Measurements from ENCODE around the gene CDKAL1.
A peak's percentile ranks its signal among the peaks of the same experiment; 100 is the strongest.

Gene CDKAL1

DNA sequence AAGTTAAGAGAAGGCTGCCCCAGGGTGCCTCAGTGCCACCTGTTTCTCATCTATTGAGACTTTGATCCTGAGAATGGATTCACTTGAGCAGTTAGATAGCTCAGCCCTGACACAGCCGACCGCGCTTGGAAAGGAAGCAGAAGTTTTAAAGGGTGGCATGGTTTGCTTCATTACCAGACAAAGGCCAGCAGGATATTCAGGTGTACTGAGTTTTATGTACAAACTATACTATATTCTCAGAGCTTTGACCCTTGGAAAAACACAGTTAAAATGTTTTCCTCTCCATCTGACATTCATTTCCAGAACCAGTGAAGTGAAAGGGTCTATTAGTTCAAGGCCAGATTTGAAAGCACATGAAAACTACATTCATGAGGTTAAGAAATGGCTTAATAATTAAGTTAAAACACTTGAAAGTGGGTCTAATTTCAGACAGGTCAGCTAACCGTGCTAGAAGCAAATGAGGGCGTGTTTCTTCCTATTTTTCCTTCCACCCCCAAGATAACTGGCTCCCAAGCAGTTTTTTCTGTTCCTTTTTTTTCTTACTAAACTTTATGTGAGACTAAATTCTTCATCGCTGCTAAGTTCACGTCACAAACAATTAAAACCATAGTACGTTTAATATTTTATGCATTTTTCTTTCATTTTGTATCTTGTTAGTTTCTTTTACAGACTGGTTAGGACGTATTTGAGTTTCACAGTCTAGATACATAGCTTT, 674.0 kb downstream of the CDKAL1 start:
- Histone ChIP-seq H3K27me3 (ENCODE audit: insufficient read depth, poor library complexity, severe bottlenecking) (no peaks in the 10 kb centered on the region), H3K27ac (replicated peaks) (no peak overlapping the region), H3K4me3 (replicated peaks; ENCODE audit: insufficient read depth, low read length) (no peak overlapping the region)
- TF ChIP-seq SPI1 (IDR thresholded peaks at IDR 0.05; ENCODE audit: borderline replicate concordance, low read depth) (no peak), GABPA (IDR thresholded peaks at IDR 0.05; ENCODE audit: low read depth) (no peak), POLR2AphosphoS5 (IDR thresholded peaks at IDR 0.05; ENCODE audit: low read depth) (no peak)
- TF ChIP-seq, protein P1, sequence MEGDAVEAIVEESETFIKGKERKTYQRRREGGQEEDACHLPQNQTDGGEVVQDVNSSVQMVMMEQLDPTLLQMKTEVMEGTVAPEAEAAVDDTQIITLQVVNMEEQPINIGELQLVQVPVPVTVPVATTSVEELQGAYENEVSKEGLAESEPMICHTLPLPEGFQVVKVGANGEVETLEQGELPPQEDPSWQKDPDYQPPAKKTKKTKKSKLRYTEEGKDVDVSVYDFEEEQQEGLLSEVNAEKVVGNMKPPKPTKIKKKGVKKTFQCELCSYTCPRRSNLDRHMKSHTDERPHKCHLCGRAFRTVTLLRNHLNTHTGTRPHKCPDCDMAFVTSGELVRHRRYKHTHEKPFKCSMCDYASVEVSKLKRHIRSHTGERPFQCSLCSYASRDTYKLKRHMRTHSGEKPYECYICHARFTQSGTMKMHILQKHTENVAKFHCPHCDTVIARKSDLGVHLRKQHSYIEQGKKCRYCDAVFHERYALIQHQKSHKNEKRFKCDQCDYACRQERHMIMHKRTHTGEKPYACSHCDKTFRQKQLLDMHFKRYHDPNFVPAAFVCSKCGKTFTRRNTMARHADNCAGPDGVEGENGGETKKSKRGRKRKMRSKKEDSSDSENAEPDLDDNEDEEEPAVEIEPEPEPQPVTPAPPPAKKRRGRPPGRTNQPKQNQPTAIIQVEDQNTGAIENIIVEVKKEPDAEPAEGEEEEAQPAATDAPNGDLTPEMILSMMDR (IDR thresholded peaks at IDR 0.05; ENCODE audit: insufficient read depth, low read length) = no peak
- TF ChIP-seq, protein P2, sequence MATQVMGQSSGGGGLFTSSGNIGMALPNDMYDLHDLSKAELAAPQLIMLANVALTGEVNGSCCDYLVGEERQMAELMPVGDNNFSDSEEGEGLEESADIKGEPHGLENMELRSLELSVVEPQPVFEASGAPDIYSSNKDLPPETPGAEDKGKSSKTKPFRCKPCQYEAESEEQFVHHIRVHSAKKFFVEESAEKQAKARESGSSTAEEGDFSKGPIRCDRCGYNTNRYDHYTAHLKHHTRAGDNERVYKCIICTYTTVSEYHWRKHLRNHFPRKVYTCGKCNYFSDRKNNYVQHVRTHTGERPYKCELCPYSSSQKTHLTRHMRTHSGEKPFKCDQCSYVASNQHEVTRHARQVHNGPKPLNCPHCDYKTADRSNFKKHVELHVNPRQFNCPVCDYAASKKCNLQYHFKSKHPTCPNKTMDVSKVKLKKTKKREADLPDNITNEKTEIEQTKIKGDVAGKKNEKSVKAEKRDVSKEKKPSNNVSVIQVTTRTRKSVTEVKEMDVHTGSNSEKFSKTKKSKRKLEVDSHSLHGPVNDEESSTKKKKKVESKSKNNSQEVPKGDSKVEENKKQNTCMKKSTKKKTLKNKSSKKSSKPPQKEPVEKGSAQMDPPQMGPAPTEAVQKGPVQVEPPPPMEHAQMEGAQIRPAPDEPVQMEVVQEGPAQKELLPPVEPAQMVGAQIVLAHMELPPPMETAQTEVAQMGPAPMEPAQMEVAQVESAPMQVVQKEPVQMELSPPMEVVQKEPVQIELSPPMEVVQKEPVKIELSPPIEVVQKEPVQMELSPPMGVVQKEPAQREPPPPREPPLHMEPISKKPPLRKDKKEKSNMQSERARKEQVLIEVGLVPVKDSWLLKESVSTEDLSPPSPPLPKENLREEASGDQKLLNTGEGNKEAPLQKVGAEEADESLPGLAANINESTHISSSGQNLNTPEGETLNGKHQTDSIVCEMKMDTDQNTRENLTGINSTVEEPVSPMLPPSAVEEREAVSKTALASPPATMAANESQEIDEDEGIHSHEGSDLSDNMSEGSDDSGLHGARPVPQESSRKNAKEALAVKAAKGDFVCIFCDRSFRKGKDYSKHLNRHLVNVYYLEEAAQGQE (IDR thresholded peaks at IDR 0.05; ENCODE audit: insufficient replicate concordance, low read depth) = no peak
- no peak for DNase-seq (ENCODE audit: low read depth in 1 of 2, low spot score in 1 of 2)

DNA sequence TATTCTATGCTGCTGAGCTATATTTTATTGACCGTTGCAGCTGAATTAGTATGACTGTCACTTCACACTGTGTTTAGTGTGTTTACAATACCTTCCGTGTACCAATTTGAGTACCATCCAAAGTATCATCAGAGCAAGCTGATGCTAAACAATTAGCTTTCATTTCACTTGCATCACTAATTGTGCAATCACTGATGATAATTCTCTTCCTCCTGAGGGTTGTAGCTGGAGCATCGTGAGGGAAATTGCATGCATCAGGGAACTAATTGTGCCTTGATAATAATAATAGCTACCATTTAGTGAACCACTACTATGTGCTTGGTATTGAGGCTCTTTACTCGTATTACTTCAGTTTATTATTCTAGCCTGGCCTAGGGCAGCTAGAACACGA, 674.5 kb downstream of the CDKAL1 start:
- H3K27me3 ChIP-seq (ENCODE audit: insufficient read depth, poor library complexity, severe bottlenecking) = no peaks in the 10 kb centered on the region

DNA sequence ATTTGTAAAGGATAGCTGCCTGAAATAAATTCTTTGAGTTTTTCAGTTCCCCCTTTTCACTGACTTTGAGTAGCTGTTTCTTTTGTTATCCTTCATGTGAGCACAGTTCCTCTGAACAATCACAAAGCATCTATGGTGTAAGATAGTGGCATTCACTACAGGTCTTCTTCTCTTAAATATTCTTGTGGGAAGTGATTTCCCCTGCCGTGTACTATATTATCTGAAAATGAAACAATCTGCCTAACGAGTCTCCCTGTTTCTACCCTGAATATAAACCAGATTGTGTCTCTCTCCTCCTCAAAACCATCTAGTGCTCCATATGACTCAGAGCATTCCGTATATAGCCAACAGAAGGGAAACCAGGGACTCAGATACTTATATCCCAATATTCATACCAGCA, 679.2 kb downstream of the CDKAL1 start:
- TF ChIP-seq, protein P2 (IDR thresholded peaks at IDR 0.05; ENCODE audit: insufficient replicate concordance, low read depth) = no peak
- no peak for TF ChIP-seq GABPA (IDR thresholded peaks at IDR 0.05; ENCODE audit: low read depth)
- no peak for TF ChIP-seq POLR2AphosphoS5 (IDR thresholded peaks at IDR 0.05; ENCODE audit: low read depth)
- TF ChIP-seq, protein P1 (IDR thresholded peaks at IDR 0.05; ENCODE audit: insufficient read depth, low read length) = no peak
- TF ChIP-seq SPI1 (IDR thresholded peaks at IDR 0.05; ENCODE audit: borderline replicate concordance, low read depth) = no peak
- Histone ChIP-seq H3K27ac (replicated peaks) (no peak overlapping the region), H3K4me3 (replicated peaks; ENCODE audit: insufficient read depth, low read length) (no peak overlapping the region), H3K27me3 (ENCODE audit: insufficient read depth, poor library complexity, severe bottlenecking) (no peaks in the 10 kb centered on the region)
- no peak for DNase-seq (ENCODE audit: low read depth in 1 of 2, low spot score in 1 of 2)

More for the DNA sequence above, 674.5 kb downstream of the CDKAL1 start:
- H3K27ac ChIP-seq (replicated peaks) = no peak overlapping the region
- H3K4me3 ChIP-seq (replicated peaks; ENCODE audit: insufficient read depth, low read length) = no peak overlapping the region
- TF ChIP-seq SPI1 (IDR thresholded peaks at IDR 0.05; ENCODE audit: borderline replicate concordance, low read depth) (no peak), GABPA (IDR thresholded peaks at IDR 0.05; ENCODE audit: low read depth) (no peak), POLR2AphosphoS5 (IDR thresholded peaks at IDR 0.05; ENCODE audit: low read depth) (no peak)
- TF ChIP-seq, protein P2 (IDR thresholded peaks at IDR 0.05; ENCODE audit: insufficient replicate concordance, low read depth) = no peak
- TF ChIP-seq, protein P1 (IDR thresholded peaks at IDR 0.05; ENCODE audit: insufficient read depth, low read length) = no peak
- DNase-seq (ENCODE audit: low read depth in 1 of 2, low spot score in 1 of 2) = peak in 1 of 2 experiments; percentile 24
